Keratinocyte (primary cell): Measurements from ENCODE around the gene PRKAR1B. TPM values are rescaled to one million over a fixed set of nuclear protein-coding genes. Genes with fewer than 3 reads are reported as not detected.

Experiments
- DNase-seq: peaks from one replicate; pipeline ENCODE4 v3.0.0-alpha.2; 2011; ENCODE audit warnings: low read depth, missing footprints, low spot score
- FAIRE-seq: peaks from 2 replicates; lab custom pipeline; 2011; peaks lifted over from hg19 to GRCh38; lab: Jason Lieb, UNC
- H2AFZ ChIP-seq: 2 replicates; pipeline ENCODE4 v1.6.0; 2012; ENCODE audit warnings: low read length, control low read depth, inconsistent platforms; ENCODE audit not compliant: control insufficient read depth
- H3K27ac ChIP-seq: 2 replicates; pipeline ENCODE4 v1.5.1; 2011; ENCODE audit warnings: low read length; ENCODE audit not compliant: control insufficient read depth, insufficient read depth
- H3K27me3 ChIP-seq: 3 replicates; pipeline ENCODE4 v1.6.0; 2011; ENCODE audit warnings: low read length; ENCODE audit not compliant: control insufficient read depth, insufficient read depth; ENCODE audit errors: extremely low read depth
- H3K36me3 ChIP-seq, 2 experiments: 2 replicates in 1 of 2; 3 replicates in 1 of 2; pipeline ENCODE4 v1.5.1; 2011; ENCODE audit warnings: low read length in 2 of 2, mild to moderate bottlenecking in 1 of 2; ENCODE audit not compliant: control insufficient read depth in 2 of 2, insufficient read depth in 2 of 2; ENCODE audit errors: extremely low read depth in 1 of 2
- H3K4me1 ChIP-seq: 3 replicates; pipeline ENCODE4 v1.5.1; 2011; ENCODE audit warnings: low read length; ENCODE audit not compliant: control insufficient read depth, insufficient read depth; ENCODE audit errors: extremely low read depth
- H3K4me2 ChIP-seq: 3 replicates; pipeline ENCODE4 v1.6.0; 2011; ENCODE audit warnings: low read depth, low read length; ENCODE audit not compliant: control insufficient read depth, insufficient read depth; ENCODE audit errors: extremely low read depth
- H3K4me3 ChIP-seq, 3 experiments: fragments of 200-600 bp in 1 of 3; sonication (generic) in 1 of 3; 2 replicates in 2 of 3; 3 replicates in 1 of 3; pipeline ENCODE4 v1.5.1; 2011 to 2016; ENCODE audit warnings: low read length in 3 of 3, mild to moderate bottlenecking in 3 of 3, control low read depth in 2 of 3, inconsistent platforms in 1 of 3, low read depth in 1 of 3, mixed read lengths in 1 of 3, mixed run types in 1 of 3, moderate library complexity in 1 of 3; ENCODE audit not compliant: control insufficient read depth in 2 of 3, insufficient read depth in 2 of 3; ENCODE audit errors: extremely low read depth in 1 of 3
- H3K79me2 ChIP-seq: 2 replicates; pipeline ENCODE4 v1.6.0; 2012; ENCODE audit warnings: low read length; ENCODE audit not compliant: control insufficient read depth, insufficient read depth
- H3K9ac ChIP-seq: 3 replicates; pipeline ENCODE4 v1.6.0; 2011; ENCODE audit warnings: low read length; ENCODE audit not compliant: control insufficient read depth, insufficient read depth; ENCODE audit errors: extremely low read depth
- H3K9me1 ChIP-seq: 3 replicates; pipeline ENCODE4 v1.6.0; 2011; ENCODE audit warnings: low read length; ENCODE audit not compliant: control insufficient read depth, insufficient read depth; ENCODE audit errors: extremely low read depth
- H3K9me3 ChIP-seq: 2 replicates; pipeline ENCODE4 v1.5.1; 2012; ENCODE audit warnings: low read depth, low read length; ENCODE audit not compliant: control insufficient read depth
- H4K20me1 ChIP-seq: 3 replicates; pipeline ENCODE4 v1.6.0; 2011; ENCODE audit warnings: low read length; ENCODE audit not compliant: control insufficient read depth, insufficient read depth; ENCODE audit errors: extremely low read depth
- CTCF ChIP-seq, 3 experiments: IDR thresholded peaks in 1 of 3; conservative IDR thresholded peaks in 1 of 3; optimal IDR thresholded peaks in 1 of 3; 2 replicates in 2 of 3; 3 replicates in 1 of 3; pipeline versions ENCODE3 to v1.5.1; 2011; ENCODE audit warnings: low read length in 3 of 3, mild to moderate bottlenecking in 3 of 3, moderate library complexity in 2 of 3, control low read depth in 1 of 3, inconsistent platforms in 1 of 3; ENCODE audit not compliant: insufficient read depth in 2 of 3; ENCODE audit errors: extremely low read depth in 1 of 3
- EZH2 ChIP-seq: IDR thresholded peaks from one replicate; pipeline ENCODE4 v1.6.1; 2012; ENCODE audit warnings: inconsistent platforms, mild to moderate bottlenecking, low read length, moderate library complexity
- dilution Hi-C: fragments of 300-500 bp; cut with MboI; formaldehyde crosslinking; loops from one replicate; pipeline ENCODE4 v1.7.0; 2020; ENCODE audit warnings: low sequenced_read_pairs; ENCODE audit not compliant: extremely low pct_ligation_motif_present
- polyA plus RNA-seq, 5 experiments: library from polyadenylated mRNA; depleted of rRNA in 3 of 5; stranded (reverse) in 3 of 5; stranded (forward) in 1 of 5; unstranded in 1 of 5; fragments of >200 nt; gene quantifications; 1 replicate in 1 of 5; 2 replicates in 3 of 5; 3 replicates in 1 of 5; pipeline versions ENCODE4 v1.2.1 to v1.2.3, GENCODE V29; 2011 to 2012; ENCODE audit warnings: missing spikeins in 2 of 5, low read depth in 1 of 5, low replicate concordance in 1 of 5

Gene PRKAR1B
- polyA plus RNA-seq, 1 donor (not counting 4 experiments of a cell fraction or from before 2014, with no cell fraction given) = 10.8 TPM

- Histone ChIP-seq H3K27me3 (peaks cover 5% of the 10 kb centered on the region), H3K27ac (no peak overlapping the region), H3K36me3 (no peaks in the 10 kb centered on the region), H3K4me3 (no peak overlapping the region), H3K9ac (no peak overlapping the region), H3K4me1 (no peaks in the 10 kb centered on the region), H4K20me1 (no peaks in the 10 kb centered on the region), H3K9me3 (no peaks in the 10 kb centered on the region), H3K4me2 (no peak overlapping the region), H3K79me2 (no peaks in the 10 kb centered on the region), H3K9me1 (no peaks in the 10 kb centered on the region), H2AFZ (no peak overlapping the region)
- no peak for DNase-seq
- FAIRE-seq = no peak
- no peak for TF ChIP-seq EZH2
- TF ChIP-seq CTCF (optimal IDR thresholded peaks at IDR 0.05 in 1 of 3, IDR thresholded peaks at IDR 0.05 in 1 of 3, conservative IDR thresholded peaks at IDR 0.05 in 1 of 3; ENCODE audit: extremely low read depth in 1 of 3, insufficient read depth in 2 of 3, low read length in 3 of 3) = no peak
- dilution Hi-C loops = no loop called here
Observed at GRCh38 chr7:531777-532176, 195.3 kb downstream of the PRKAR1B start.

GRCh38 chr7:528451-528850 lies 198.6 kb downstream of the PRKAR1B start:
- H3K9me3 ChIP-seq = no peaks in the 10 kb centered on the region

More at GRCh38 chr7:528451-528850, 198.6 kb downstream of the PRKAR1B start:
- Histone ChIP-seq H3K4me2 (no peak overlapping the region), H3K79me2 (no peaks in the 10 kb centered on the region), H3K4me3 (no peak overlapping the region), H3K9me1 (no peaks in the 10 kb centered on the region), H3K36me3 (no peaks in the 10 kb centered on the region), H2AFZ (no peak overlapping the region), H4K20me1 (no peaks in the 10 kb centered on the region), H3K4me1 (peaks cover 10% of the 10 kb centered on the region), H3K27me3 (peaks cover 3% of the 10 kb centered on the region), H3K27ac (no peak overlapping the region), H3K9ac (no peak overlapping the region)
- dilution Hi-C loops = no loop called here
- no peak for TF ChIP-seq EZH2
- TF ChIP-seq CTCF (optimal IDR thresholded peaks at IDR 0.05 in 1 of 3, IDR thresholded peaks at IDR 0.05 in 1 of 3, conservative IDR thresholded peaks at IDR 0.05 in 1 of 3; ENCODE audit: extremely low read depth in 1 of 3, insufficient read depth in 2 of 3, low read length in 3 of 3) = no peak
- DNase-seq (no peak), FAIRE-seq (no peak)
